CD4-positive, alpha-beta T cell (primary cell): ENCODE data around the gene RERE. TPM values are rescaled to one million over a fixed set of nuclear protein-coding genes. Genes with fewer than 3 reads are reported as not detected.

Experiments
- ATAC-seq: fragments of 200-7000 bp; cut with Tn5 transposase; one replicate; pipeline ENCODE4 v1.10.0; 2022; ENCODE audit warnings: mild to moderate bottlenecking; ENCODE audit not compliant: poor library complexity
- CTCF ChIA-PET: fragments of 350-600 bp; sonication (Branson Sonifier 250); formaldehyde crosslinking; loops from one replicate; lab custom pipeline; 2021; ENCODE audit warnings: antibody characterized with exemption, inconsistent platforms; lab: Charles Lee
- POLR2A ChIA-PET: fragments of 350-600 bp; sonication (Branson Sonifier 250); formaldehyde crosslinking; loops from one replicate; lab custom pipeline; 2021; ENCODE audit warnings: antibody characterized with exemption, inconsistent platforms; lab: Charles Lee
- DNase-seq, 14 experiments: peaks; one replicate each; pipeline ENCODE4 v3.0.0-alpha.2; 2013 to 2020; ENCODE audit warnings: mixed read lengths in 2 of 14
- H3K27ac ChIP-seq, 2 donors: one replicate each; pipeline versions ENCODE4 v1.5.1 to v1.7.0; 2013; ENCODE audit warnings: low read length in 2 of 2, low read depth in 1 of 2, mild to moderate bottlenecking in 1 of 2
- H3K27me3 ChIP-seq, 2 experiments: 1 replicate in 1 of 2; 2 replicates in 1 of 2; pipeline versions ENCODE4 v1.6.1 to v1.7.0; 2013; ENCODE audit warnings: low read length in 2 of 2, control low read depth in 1 of 2, mild to moderate bottlenecking in 1 of 2, moderate library complexity in 1 of 2; ENCODE audit not compliant: insufficient read depth in 2 of 2, control insufficient read depth in 1 of 2
- H3K36me3 ChIP-seq: one replicate; pipeline ENCODE4 v1.6.1; 2013; ENCODE audit warnings: low read length, control low read depth; ENCODE audit not compliant: insufficient read depth
- H3K4me1 ChIP-seq: one replicate; pipeline ENCODE4 v1.6.1; 2013; ENCODE audit warnings: low read length, control low read depth; ENCODE audit not compliant: insufficient read depth
- H3K4me3 ChIP-seq: one replicate; pipeline ENCODE4 v1.5.1; 2013; ENCODE audit warnings: mild to moderate bottlenecking, low read length, moderate library complexity
- H3K9me3 ChIP-seq, 2 experiments: 1 replicate in 1 of 2; 2 replicates in 1 of 2; pipeline versions ENCODE4 v1.6.1 to v1.7.0; 2013; ENCODE audit warnings: low read length in 2 of 2, mild to moderate bottlenecking in 2 of 2, control low read depth in 1 of 2, moderate library complexity in 1 of 2; ENCODE audit not compliant: control insufficient read depth in 1 of 2, insufficient read depth in 1 of 2
- H3K27ac Mint-ChIP-seq: one replicate; pipeline ENCODE4 v1.8.0; 2020; ENCODE audit warnings: mixed read lengths
- H3K27me3 Mint-ChIP-seq: one replicate; pipeline ENCODE4 v1.8.0; 2021; ENCODE audit warnings: mixed read lengths
- H3K36me3 Mint-ChIP-seq: one replicate; pipeline ENCODE4 v1.8.0; 2021; ENCODE audit warnings: low read depth, mixed read lengths
- H3K4me1 Mint-ChIP-seq: one replicate; pipeline ENCODE4 v1.8.0; 2021; ENCODE audit warnings: low read depth, mixed read lengths
- H3K4me3 Mint-ChIP-seq: one replicate; pipeline ENCODE4 v1.8.0; 2020; ENCODE audit warnings: mild to moderate bottlenecking, mixed read lengths
- H3K9me3 Mint-ChIP-seq: one replicate; pipeline ENCODE4 v1.8.0; 2020; ENCODE audit warnings: mixed read lengths
- intact Hi-C, 2 experiments: fragments of 100-400 bp; cut with DNase I in 1 of 2; cut with micrococcal nuclease in 1 of 2; formaldehyde crosslinking; loops; one replicate each; pipeline versions ENCODE4 v1.15.1 to v1.9.0; 2023 to 2025; cut with DNase I, micrococcal nuclease
- total RNA-seq, 174 experiments: library from RNA in 2 of 174; stranded (reverse) in 2 of 174; gene quantifications; one replicate each; pipeline ENCODE4 v1.2.3 and lab custom pipeline; 2021 to 2026
- TF ChIP-seq, protein P1 (sequence below): fragments of 200-600 bp; IDR thresholded peaks from one replicate; pipeline ENCODE4 v1.8.0; 2022; ENCODE audit warnings: antibody characterized with exemption, mild to moderate bottlenecking

The RERE gene
- total RNA-seq, 2 experiments from 2014 or later: 78.4 to 84.0 TPM

DNA sequence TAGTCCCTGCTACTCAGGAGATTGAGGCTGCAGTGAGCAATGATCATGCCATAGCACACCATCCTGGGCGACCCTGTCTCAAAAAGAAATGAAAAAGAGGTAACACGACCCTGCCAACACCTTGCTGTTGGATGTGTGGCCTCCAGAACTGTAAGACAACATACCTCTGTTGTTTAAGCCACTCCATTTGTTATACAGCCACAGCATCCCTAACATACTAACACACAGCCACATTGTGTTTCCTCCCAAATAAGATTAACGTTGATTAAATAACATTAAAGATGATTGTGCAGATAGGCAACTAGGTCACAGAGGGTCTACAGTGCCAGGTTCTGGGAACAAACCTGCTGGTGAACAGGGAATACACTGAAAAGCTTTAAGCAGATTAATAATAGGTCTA lies 170.4 kb downstream of the RERE start:
- no peak for DNase-seq
- Histone ChIP-seq H3K4me3 (no peak overlapping the region), H3K27me3 (no peaks in the 10 kb centered on the region), H3K4me1 (peaks cover 12% of the 10 kb centered on the region), H3K27ac (no peak overlapping the region), H3K36me3 (no peaks in the 10 kb centered on the region), H3K9me3 (no peaks in the 10 kb centered on the region)
- no peak for ATAC-seq
- no peak overlapping the region for H3K27ac Mint-ChIP-seq
- POLR2A ChIA-PET: no interaction called here
- no peaks in the 10 kb centered on the region for H3K36me3 Mint-ChIP-seq
- peaks cover 12% of the 10 kb centered on the region for H3K4me1 Mint-ChIP-seq
- H3K9me3 Mint-ChIP-seq: no peaks in the 10 kb centered on the region
- intact Hi-C loops: no loop called here
- no peak overlapping the region for H3K4me3 Mint-ChIP-seq
- CTCF ChIA-PET: interaction anchor here (0.9 kb wide), 1 partner anchor 18 kb away, joined by 3 read pairs; no protein-coding TSS in a partner anchor
- no peaks in the 10 kb centered on the region for H3K27me3 Mint-ChIP-seq
- TF ChIP-seq, protein P1, sequence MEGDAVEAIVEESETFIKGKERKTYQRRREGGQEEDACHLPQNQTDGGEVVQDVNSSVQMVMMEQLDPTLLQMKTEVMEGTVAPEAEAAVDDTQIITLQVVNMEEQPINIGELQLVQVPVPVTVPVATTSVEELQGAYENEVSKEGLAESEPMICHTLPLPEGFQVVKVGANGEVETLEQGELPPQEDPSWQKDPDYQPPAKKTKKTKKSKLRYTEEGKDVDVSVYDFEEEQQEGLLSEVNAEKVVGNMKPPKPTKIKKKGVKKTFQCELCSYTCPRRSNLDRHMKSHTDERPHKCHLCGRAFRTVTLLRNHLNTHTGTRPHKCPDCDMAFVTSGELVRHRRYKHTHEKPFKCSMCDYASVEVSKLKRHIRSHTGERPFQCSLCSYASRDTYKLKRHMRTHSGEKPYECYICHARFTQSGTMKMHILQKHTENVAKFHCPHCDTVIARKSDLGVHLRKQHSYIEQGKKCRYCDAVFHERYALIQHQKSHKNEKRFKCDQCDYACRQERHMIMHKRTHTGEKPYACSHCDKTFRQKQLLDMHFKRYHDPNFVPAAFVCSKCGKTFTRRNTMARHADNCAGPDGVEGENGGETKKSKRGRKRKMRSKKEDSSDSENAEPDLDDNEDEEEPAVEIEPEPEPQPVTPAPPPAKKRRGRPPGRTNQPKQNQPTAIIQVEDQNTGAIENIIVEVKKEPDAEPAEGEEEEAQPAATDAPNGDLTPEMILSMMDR: no peak

DNA sequence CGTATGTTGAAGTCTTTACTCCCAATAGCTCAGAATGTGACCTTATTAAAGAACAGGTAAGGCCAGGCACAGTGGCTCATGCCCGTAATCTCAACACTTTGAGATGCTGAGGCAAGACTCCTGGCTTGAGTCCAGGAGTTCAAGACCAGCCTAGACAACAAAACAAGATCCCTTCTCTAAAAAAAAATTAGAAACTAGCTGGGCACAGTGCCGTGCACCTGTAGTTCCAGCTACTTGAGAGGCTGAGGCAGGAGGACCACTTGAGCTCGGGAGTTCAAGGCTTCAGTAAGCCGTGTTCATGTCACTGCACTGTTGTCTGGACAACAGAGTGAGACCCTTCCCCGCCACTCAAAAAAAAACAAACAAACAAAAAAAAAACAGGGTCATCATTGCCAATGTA lies 171.3 kb downstream of the RERE start:
- CTCF ChIA-PET: no interaction called here

GRCh38 chr1:8643542-8644536 lies 173.6 kb downstream of the RERE start:
- Histone ChIP-seq H3K4me1 (no peaks in the 10 kb centered on the region), H3K27me3 (no peaks in the 10 kb centered on the region), H3K36me3 (no peaks in the 10 kb centered on the region), H3K9me3 (no peaks in the 10 kb centered on the region), H3K4me3 (no peak overlapping the region), H3K27ac (no peak overlapping the region)
- no peaks in the 10 kb centered on the region for H3K27me3 Mint-ChIP-seq
- ChIA-PET POLR2A (interaction anchor here (0.6 kb wide), 1 partner anchor 49 kb away, joined by 3 read pairs; no protein-coding TSS in a partner anchor), CTCF (no interaction called here)
- no peaks in the 10 kb centered on the region for H3K4me1 Mint-ChIP-seq
- intact Hi-C loops: no loop called here
- TF ChIP-seq, protein P1: no peak
- H3K27ac Mint-ChIP-seq: no peak overlapping the region
- DNase-seq (no peak), ATAC-seq (no peak)
- no peaks in the 10 kb centered on the region for H3K9me3 Mint-ChIP-seq
- no peak overlapping the region for H3K4me3 Mint-ChIP-seq
- no peaks in the 10 kb centered on the region for H3K36me3 Mint-ChIP-seq

More for the DNA sequence above, 171.3 kb downstream of the RERE start:
- Histone ChIP-seq H3K27me3 (no peaks in the 10 kb centered on the region), H3K27ac (no peak overlapping the region), H3K9me3 (no peaks in the 10 kb centered on the region), H3K4me3 (no peak overlapping the region), H3K4me1 (peaks cover 4% of the 10 kb centered on the region), H3K36me3 (no peaks in the 10 kb centered on the region)
- no peak for ATAC-seq
- Mint-ChIP-seq H3K4me1 (peaks cover 4% of the 10 kb centered on the region), H3K4me3 (no peak overlapping the region), H3K36me3 (no peaks in the 10 kb centered on the region), H3K27ac (no peak overlapping the region), H3K9me3 (no peaks in the 10 kb centered on the region), H3K27me3 (no peaks in the 10 kb centered on the region)
- POLR2A ChIA-PET: no interaction called here
- DNase-seq: no peak
- TF ChIP-seq, protein P1: no peak
- intact Hi-C loops: no loop called here
